GM10266 (cell line): ENCODE data around the gene PMAIP1.

ENCODE experiments used
- DNase-seq: peaks from one replicate; pipeline ENCODE4 v3.0.0; 2012; ENCODE audit errors: extremely low spot score
- TF ChIP-seq, protein P1 (sequence below): IDR thresholded peaks from 2 replicates; pipeline ENCODE4 v1.5.1; 2012; ENCODE audit warnings: mild to moderate bottlenecking, low read depth; ENCODE audit not compliant: control insufficient read depth, insufficient read depth; ENCODE audit errors: missing control alignments

The PMAIP1 gene

DNA sequence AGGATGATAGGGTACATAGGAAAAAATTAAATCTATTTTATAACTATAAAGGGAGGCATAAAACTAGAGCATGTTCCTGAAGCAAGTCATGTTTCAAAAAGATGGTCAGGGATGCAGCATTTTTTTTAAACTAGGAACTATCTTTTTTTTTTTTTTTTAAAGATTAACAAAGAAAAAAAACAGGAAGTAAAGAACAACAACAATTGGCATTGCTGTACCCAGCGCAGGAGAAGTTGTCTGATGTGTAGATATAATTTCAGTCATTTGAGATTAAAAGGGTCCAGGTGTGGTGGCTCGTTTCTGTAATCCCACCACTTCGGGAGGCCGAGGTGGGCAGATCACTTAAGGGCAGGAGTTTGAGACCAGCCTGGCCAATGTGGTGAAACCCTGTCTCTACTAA, 41.5 kb downstream of the PMAIP1 start:
- TF ChIP-seq, protein P1, sequence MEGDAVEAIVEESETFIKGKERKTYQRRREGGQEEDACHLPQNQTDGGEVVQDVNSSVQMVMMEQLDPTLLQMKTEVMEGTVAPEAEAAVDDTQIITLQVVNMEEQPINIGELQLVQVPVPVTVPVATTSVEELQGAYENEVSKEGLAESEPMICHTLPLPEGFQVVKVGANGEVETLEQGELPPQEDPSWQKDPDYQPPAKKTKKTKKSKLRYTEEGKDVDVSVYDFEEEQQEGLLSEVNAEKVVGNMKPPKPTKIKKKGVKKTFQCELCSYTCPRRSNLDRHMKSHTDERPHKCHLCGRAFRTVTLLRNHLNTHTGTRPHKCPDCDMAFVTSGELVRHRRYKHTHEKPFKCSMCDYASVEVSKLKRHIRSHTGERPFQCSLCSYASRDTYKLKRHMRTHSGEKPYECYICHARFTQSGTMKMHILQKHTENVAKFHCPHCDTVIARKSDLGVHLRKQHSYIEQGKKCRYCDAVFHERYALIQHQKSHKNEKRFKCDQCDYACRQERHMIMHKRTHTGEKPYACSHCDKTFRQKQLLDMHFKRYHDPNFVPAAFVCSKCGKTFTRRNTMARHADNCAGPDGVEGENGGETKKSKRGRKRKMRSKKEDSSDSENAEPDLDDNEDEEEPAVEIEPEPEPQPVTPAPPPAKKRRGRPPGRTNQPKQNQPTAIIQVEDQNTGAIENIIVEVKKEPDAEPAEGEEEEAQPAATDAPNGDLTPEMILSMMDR: no peak

DNA sequence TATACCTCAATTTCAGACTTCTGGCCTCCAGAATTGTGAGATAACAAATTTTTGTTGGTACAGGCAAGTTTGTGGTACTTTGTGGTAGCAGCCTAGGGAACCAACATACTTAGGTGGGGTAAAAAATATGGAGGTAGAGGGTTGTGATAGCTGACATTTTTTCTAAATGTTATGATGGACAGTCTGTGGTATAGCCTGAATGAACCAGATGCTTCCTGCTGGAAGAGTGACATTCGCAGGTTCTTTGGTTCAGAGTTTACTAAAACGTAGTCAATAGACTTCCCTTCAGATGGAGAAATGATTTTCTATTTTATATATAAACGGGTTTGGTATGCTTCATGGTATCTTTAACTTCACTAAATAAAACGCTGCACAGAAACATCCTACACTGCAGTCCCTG, 42.8 kb downstream of the PMAIP1 start:
- no peak for DNase-seq
- TF ChIP-seq, protein P1: no peak

More for the DNA sequence above, 41.5 kb downstream of the PMAIP1 start:
- DNase-seq: no peak

DNA sequence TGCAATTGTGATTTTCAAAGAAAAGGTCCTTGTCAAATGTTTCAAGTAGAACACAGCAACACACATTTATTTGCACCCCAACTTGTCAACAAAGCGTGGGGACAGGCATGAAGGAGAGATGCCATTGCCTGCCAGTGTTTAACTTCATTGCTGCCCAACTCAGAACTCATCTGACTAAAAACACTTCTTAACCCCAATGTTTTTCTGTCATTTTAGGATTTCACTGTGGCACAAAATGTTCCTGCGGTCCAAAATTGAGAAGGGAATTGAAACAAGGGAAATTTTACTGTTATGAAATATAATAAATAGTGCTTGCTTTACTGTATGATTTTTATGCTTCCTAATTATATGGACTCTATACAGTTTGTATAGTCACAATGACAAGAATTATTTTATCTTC, 45.7 kb downstream of the PMAIP1 start:
- no peak for DNase-seq
- TF ChIP-seq, protein P1: no peak

DNA sequence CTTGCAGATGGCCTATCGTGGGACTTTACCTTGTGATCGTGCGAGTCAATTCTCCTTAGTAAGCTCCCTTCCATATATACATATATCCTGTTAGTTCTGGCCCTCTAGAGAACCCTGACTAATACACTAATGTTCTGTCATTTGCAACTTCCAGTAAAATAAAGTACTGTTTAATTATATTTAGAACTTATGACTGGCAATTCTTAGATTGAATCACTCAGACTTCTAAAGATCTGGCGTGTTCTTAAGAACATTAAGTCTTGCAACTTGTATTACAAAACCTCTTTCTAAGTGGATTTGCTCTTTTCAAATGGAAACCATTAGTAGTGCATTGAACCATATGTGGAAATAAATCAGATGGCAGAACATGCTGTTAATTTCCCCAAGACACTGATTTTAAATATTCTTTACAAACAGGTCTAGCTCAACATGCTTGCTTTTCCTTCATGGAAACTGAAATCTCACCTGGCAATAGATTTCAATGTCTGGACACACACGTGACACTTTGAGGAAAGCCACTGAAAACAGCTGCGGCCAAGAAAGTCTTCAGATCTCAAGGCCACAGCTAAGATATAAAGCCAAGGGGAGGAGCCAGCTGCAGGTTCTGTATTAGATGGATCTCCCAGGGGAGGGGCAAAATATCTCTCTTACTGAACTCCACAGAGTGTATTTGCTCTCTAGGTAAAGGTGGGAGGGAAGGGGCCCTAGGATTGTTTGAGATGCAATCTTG, 50.6 kb downstream of the PMAIP1 start:
- DNase-seq: no peak

DNA sequence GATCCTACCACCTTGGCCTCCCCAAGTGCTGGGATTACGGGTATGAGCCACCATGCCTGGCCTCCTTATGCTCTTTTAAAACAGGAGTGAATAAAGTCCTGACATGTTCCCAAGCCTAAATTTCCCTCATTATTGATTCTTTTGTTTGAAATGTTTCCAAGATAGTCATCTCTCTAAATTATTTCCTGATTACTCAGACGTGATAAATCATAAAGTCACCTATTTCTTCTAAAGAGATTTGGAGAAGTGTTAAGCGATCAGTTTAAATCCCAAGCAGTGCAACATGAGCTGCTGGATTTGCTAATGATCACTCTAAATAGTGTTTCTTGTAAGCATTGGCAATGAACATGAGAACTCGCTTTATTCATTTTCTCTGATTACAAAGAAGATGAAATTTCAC, 51.8 kb downstream of the PMAIP1 start:
- TF ChIP-seq, protein P1: no peak
- DNase-seq: no peak

More for the DNA sequence above, 50.6 kb downstream of the PMAIP1 start:
- TF ChIP-seq, protein P1: no peak

DNA sequence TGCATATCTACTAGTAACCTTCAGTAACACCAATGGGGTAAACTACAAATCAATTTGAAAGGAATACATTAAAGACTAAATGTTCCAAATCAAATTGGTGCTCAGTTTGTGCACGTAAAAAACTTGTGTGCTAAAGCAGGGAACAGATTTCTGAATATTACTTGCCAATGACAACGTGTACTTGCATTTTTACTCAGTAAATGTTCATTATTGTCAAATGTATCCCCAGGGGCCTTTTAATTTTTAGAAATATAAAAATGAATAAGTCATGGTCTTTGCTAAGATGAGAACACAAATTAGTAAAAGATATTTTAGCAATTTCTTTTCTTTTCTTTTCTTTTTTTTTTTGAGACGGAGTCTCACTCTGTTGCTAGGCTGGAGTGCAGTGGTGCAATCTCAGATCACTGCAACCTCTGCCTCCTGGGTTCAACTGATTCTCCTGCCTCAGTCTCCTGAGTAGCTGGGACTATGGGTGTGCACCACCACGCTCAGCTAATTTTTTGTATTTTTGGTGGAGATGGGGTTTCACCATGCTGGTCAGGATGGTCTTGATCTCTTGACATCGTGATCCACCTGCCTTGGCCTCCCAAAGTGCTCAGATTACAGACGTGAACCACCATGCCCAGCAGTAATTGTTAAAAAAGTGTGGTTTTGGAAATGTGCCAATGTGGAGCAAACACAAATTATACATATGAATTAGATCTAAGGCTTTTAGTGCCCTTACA, 52.6 kb downstream of the PMAIP1 start:
- TF ChIP-seq, protein P1: no peak
- no peak for DNase-seq
